GM19455 (cell line): Measurements from ENCODE around the gene SLC5A4.
"Not testable (repeated sequence)": the region's sequence is repeated elsewhere in the genome, so short reads cannot be mapped to it uniquely, and the experiment has no call there.

Source experiments
- ATAC-seq: cut with Tn5 transposase; IDR thresholded peaks from one replicate; pipeline ENCODE4 v1.9.1; 2021; ENCODE audit not compliant: unreplicated experiment

Gene SLC5A4

GRCh38 chr22:32255217-32255616 lies at the start of gene SLC5A4:
Gene SLC5A4 (minus strand): TSS chr22:32255347. CDS start chr22:32255329, 18 bp downstream.
- no peak for ATAC-seq

DNA sequence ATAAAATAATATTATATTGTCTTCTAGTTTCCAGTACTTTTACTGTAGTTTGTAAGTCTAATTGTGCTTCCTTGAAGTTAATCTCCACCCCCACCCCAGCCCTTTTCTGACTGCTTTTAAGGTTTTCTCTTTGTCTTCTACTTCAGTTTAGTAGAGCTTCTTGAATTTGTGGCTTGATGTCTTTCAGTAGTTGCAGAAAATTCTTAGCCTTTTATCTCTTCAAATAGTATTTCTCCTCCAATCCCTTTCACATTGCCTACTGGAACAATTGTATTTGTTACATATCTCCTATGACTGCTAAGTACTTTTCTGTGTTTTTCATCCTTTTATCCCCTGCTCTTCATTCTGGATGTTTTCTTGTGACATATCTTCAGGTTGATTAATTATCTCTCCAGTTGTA lies 38.8 kb upstream of the SLC5A4 start:
- ATAC-seq, result not testable (repeated sequence)

DNA sequence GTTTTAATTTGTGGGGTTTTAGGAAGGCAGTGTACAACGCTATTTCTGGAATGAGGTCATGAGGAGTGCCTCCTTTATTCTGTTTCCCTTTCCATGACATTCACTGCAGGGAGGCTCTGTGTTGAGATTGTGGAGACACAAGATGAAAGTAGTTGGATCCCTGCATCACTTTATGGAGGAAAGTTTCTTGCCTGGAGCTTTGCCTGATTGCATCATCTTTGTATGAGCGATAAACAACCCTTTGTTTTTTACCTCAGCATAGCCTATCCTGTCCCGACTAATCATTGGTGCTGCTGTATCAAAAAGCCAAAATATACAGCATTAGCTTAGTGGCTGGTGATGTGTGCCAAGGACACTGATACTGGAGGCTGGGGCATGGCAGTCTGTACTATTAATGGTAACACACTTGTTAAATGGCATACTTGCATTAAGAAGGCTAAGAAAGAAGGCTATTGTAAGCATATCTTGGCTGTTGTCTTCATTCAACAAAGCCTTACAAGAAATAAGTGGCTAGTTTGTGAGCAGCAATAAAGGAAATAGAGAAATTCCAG lies 31.2 kb upstream of the SLC5A4 start:
- no peak for ATAC-seq

DNA sequence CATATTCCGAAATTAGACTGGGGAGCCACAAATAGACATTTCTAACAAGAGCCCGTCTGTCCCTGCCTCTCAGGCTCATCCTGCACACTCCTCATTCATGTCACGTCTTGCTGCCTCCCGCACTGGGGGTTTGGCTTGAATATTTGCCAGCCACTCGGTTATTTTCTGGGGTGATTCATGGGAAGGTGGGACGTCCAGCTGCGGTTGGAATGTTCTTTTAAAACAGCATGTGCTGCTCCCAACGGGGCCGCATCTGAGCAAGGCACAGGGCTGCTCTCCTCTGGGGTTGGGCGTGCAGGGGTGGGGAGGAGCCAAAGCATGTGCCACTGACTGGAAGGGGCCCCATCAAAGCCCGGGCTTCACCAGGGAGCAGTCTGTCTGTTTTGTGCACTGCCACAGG lies 25.9 kb upstream of the SLC5A4 start:
- ATAC-seq, result no peak

- not testable (repeated sequence) for ATAC-seq
Observed at GRCh38 chr22:32275353-32275752, 20.2 kb upstream of the SLC5A4 start.

DNA sequence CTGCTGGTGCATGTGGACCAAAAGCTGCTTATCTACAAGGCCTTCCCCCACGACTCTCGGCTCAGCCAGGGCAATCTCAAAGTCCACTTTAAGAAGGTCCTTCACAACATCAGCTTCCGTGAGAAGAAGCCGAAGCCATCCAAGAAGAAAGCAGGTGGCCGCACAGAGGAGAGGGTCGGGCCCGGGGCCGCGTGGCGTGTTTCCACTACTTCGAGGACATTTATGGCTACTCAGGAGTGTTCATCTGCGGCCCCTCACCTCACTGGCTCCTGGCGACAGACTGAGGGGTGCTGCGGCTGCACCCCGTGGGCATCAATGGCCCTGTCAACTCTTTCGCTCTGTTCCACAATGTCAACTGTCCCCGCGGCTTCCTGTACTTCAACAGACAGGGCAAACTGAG lies 16.2 kb upstream of the SLC5A4 start:
- ATAC-seq, result no peak

DNA sequence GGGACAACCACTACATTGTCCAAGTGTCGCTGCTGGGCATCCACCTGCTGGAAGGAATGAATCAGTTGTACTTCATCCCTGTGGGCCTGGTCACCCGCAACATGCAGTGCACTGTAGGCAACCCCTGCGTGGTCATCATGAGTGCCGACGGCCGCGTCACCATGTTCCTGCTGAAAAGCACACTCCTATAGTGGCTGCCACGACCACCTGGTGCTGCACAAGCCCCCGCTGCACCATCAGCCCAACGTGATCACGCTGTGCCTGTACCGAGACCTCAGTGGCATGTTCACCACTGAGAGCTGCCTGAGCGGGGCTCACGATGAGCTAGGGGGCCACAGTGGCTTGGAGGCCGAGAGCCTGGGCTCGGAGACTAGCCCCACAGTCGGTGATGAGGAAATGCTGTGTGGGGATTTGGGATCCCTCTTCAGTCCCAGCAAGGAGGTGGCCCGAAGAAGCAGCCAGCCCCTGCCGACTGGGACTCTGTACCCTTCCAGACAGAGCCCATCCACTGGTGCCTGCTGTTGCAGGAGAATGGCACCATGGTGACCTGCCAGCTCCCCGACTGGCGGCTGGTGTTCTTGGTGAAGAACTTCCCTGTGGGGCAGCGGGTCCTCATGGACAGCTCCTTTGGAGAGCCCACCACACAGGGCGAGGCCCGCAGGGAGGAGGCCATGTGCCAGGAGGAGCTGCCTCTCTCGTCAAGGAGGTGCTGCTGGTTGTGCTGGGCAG lies 15.7 kb upstream of the SLC5A4 start:
- no peak for ATAC-seq

GRCh38 chr22:32269316-32269715 lies 14.2 kb upstream of the SLC5A4 start:
- ATAC-seq, result no peak

- ATAC-seq, result no peak
Observed at GRCh38 chr22:32267011-32267410, 11.9 kb upstream of the SLC5A4 start.

- no peak for ATAC-seq
Observed at GRCh38 chr22:32265882-32266767, 11.0 kb upstream of the SLC5A4 start.

- ATAC-seq, result not testable (repeated sequence)
Observed at GRCh38 chr22:32263678-32264077, 8.5 kb upstream of the SLC5A4 start.

DNA sequence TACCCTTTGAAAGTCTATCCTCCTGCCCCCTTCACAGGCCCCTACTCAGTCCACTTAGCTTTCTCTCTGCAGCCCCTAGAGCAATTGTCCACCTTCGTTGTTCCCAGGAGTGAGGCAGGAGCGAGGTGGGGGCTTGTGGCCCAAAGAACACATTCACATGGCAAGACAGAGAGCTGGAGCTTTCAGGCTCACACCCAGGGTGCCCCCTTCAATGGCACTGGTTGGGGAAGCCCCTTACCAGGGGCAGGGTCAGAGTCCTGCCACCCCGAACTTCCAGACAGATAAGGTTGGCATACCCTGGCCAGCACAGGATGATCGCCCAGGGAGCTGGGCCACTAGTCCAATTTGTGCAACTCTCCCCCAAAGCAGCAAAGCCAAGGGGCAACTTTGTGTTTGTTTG lies 6.2 kb upstream of the SLC5A4 start:
- no peak for ATAC-seq

- ATAC-seq, result no peak
Observed at GRCh38 chr22:32258791-32259190, 3.6 kb upstream of the SLC5A4 start.

DNA sequence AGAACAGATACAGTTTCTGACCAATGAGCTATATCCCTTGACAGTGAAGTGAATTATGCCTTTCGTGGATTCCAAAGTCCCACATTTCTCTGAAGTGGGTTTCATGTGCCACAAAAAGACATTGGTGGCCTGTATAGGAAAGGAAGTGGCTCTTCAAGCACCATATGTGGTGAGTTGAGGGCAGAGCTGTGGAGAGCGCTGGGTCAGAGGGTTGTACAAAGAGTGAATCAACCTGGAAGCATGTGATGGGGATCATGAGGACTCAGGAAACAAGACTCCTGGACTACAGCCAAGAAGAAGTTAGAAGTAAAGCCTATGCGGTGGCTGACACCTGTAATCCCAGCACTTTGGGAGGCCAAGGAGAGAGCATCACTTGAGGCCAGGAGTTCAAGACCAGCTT lies 579 bp upstream of the SLC5A4 start:
- no peak for ATAC-seq

DNA sequence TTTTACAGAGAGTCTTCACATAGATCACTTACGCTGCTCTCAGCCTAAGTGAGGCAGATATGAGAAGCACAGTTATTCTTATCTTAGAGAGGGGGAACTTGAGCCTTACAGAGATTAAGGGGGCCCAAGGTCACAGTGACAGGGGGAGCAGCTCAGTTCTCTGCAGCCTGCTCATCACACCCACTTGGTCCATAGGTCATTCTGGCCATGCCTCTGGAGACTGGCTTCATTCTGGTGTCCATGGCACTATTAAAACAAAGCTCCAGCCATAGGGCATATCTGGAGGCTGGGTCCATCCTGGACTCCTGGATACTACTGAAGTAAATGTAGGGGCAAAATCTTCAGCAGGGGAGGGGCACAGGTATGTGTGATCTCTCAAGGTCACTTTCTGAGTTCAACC lies 5.9 kb downstream of the SLC5A4 start:
- no peak for ATAC-seq

DNA sequence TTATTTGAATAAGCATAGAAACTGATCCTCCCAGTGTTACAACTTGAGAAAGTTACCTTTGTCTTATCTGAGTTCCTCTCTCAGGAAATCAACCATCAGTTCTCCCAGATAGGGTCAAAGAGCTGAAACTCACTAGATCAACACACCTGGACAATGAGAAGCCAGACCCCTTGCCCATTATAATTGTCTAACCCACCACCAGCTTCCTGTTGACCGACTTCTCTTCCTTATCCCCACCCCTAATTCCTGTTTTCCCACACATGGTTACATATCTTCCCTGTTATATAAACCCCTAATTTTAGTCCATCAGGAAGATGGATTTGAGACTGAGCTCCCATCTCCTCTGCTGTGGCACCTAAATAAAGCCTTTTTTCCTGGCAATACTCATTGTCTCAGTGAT lies 6.9 kb downstream of the SLC5A4 start:
- no peak for ATAC-seq

DNA sequence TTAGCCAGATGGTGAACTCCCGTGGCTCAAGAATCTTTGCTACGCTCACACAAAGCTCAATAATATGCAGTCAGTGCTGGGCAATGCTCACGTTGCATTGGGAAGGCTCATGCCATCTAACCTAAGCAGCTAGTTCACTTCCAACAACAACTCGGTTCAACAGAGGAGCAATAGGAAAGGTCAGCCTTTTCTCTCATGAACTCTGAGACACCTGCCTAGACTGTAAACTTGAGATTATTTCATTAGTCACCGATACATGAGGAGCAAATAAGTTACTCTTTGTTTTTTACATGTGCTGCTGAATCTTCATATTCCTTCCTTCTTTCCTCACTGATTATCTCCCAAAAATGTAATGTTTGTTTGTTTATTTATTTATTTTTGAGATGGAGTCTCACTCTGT lies 9.0 kb downstream of the SLC5A4 start:
- ATAC-seq, result no peak

DNA sequence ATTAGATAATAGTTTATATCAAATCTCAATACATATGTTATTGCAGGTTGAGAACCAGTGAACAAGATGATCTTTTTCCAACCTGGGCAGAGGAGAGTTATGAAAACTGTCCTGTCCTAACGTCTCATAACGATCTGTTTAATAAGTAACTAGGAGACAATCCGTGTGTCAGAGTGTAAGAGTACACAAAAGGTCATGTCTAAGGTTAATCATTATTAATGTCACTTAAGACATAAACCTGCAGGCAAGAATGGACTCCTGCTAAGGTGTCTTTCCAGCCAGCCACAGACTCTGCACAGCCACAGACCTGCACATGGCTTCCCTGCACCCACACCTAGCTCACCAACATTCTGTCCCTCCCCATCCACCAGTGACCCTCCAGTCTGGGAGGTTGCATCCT lies 10.1 kb downstream of the SLC5A4 start:
- no peak for ATAC-seq

- ATAC-seq, result no peak
Observed at GRCh38 chr22:32244547-32244946, 10.6 kb downstream of the SLC5A4 start.

DNA sequence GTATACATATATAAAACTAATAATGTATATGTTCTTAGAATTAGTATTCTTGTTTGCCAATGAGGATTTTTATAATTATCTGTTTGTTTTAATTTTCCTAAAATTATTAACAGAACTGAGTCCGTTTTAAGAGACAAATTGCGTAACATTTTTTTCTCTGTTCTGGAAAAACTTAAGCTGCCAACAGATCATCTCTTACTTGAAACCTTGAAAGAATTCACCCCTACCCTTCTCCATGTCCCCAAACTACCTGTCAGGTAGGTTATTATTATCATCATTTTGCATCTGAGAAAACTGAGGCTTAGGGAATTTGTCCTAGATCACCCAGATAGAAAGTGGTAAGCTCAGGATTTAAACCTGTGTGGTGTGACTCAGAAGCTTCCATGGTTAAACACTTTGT lies 14.7 kb downstream of the SLC5A4 start:
- no peak for ATAC-seq

DNA sequence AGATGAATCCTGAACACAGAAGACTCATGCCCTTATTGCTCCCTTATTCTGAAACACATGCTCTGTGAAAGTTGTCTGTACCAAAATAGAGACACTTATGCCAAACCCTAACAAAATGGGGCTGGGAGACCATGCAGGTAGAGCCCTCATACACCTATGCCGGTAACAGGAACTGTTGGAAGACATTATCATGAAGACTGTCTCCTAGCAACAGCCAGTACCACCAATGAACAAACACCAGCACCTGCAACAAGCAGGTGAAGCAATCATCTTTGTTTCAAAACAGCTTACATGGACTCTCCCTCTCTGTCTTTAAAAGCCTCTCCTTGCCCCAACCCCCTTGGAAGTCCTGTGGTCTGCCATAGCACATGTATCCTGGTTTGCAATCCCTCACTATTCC lies 17.2 kb downstream of the SLC5A4 start:
- no peak for ATAC-seq

DNA sequence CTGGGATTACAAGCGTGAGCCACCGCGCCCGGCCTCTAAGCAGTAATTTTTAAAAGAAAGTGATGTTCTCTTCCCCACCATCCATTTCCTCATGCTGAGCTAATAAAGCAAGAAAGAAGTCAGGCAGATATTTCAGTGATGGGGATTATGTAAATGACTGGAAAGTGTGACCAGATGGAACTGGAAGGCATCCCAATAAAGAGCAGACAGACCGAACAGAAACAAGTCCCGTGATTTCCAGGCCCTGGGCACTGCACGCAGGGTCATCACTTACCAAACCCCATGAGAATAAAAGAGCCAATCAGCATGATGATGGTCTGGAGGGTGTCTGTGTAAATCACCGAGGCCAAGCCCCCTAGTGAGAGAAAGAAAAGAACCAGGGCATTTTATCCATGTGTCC lies 18.2 kb downstream of the SLC5A4 start:
- ATAC-seq, result no peak
